H1 (cell line): ENCODE data around the gene CHST9. TPM values are rescaled to one million over a fixed set of nuclear protein-coding genes. Genes with fewer than 3 reads are reported as not detected.

ENCODE experiments used
- FOSL1 ChIP-seq: IDR thresholded peaks from 2 replicates; pipeline ENCODE4 v1.6.1; 2011; ENCODE audit warnings: mild to moderate bottlenecking, low read depth, low read length, moderate library complexity; ENCODE audit not compliant: insufficient read depth
- HDAC2 ChIP-seq, 2 experiments: fragments of 300-600 bp in 1 of 2; sonication (generic) in 1 of 2; IDR thresholded peaks; 2 replicates each; pipeline ENCODE4 v1.6.1; 2011 to 2012; ENCODE audit warnings: low read depth in 2 of 2, low read length in 2 of 2, mild to moderate bottlenecking in 2 of 2, moderate library complexity in 2 of 2, borderline replicate concordance in 1 of 2, inconsistent platforms in 1 of 2
- JUND ChIP-seq: IDR thresholded peaks from 2 replicates; pipeline ENCODE4 v1.6.1; 2011; ENCODE audit warnings: mild to moderate bottlenecking, improper control_type of control experiment, low read length
- MAFK ChIP-seq: IDR thresholded peaks from 2 replicates; pipeline ENCODE4 v1.6.1; 2012; ENCODE audit warnings: low read depth, mild to moderate bottlenecking, improper control_type of control experiment, low read length
- SAP30 ChIP-seq: fragments of 300-600 bp; sonication (generic); IDR thresholded peaks from 2 replicates; pipeline ENCODE4 v1.7.1; 2012; ENCODE audit warnings: low read length, moderate library complexity, mild to moderate bottlenecking, inconsistent platforms; ENCODE audit not compliant: insufficient read depth, insufficient replicate concordance
- SP1 ChIP-seq: IDR thresholded peaks from 2 replicates; pipeline ENCODE4 v1.6.1; 2011; ENCODE audit warnings: low read depth, low read length
- SP2 ChIP-seq: IDR thresholded peaks from 2 replicates; pipeline ENCODE4 v1.6.1; 2012; ENCODE audit warnings: mild to moderate bottlenecking, low read length, inconsistent platforms
- SP4 ChIP-seq: IDR thresholded peaks from 2 replicates; pipeline ENCODE4 v1.6.1; 2012; ENCODE audit warnings: low read length, inconsistent platforms
- polyA plus RNA-seq, 7 experiments: library from polyadenylated mRNA; depleted of rRNA in 3 of 7; stranded (reverse) in 5 of 7; unstranded in 2 of 7; fragments of >200 nt in 5 of 7; fragments of 200-250 nt in 2 of 7; gene quantifications; 1 replicate in 5 of 7; 2 replicates in 1 of 7; 4 replicates in 1 of 7; pipeline versions ENCODE4 v1.2.1 to v1.2.3, GENCODE V29; 2011 to 2013; ENCODE audit warnings: missing spikeins in 2 of 7, mixed read lengths in 2 of 7
- total RNA-seq: library from RNA; stranded (reverse); fragmentation: NEBNext Ultra II Directional; extraction: Animal tissue kit (Norgen Biotek cat#: 25700); gene quantifications from 2 replicates; pipeline ENCODE4 v1.2.1, GENCODE V29; 2021
- TF ChIP-seq, protein P1 (sequence below): fragments of 300-600 bp; sonication (generic); IDR thresholded peaks from 2 replicates; pipeline ENCODE4 v1.7.1; 2012; ENCODE audit warnings: low read length, moderate library complexity, mild to moderate bottlenecking, inconsistent platforms; ENCODE audit not compliant: insufficient replicate concordance
- TF ChIP-seq, protein P2 (sequence below): IDR thresholded peaks from 2 replicates; pipeline ENCODE4 v1.6.1; 2012; ENCODE audit warnings: low read length, inconsistent platforms

CHST9 gene
- total and polyA plus RNA-seq, 2 of the 8 experiments (the other 6 are each of a cell fraction or from before 2014, with no cell fraction given): 3.2 to 24.3 TPM

DNA sequence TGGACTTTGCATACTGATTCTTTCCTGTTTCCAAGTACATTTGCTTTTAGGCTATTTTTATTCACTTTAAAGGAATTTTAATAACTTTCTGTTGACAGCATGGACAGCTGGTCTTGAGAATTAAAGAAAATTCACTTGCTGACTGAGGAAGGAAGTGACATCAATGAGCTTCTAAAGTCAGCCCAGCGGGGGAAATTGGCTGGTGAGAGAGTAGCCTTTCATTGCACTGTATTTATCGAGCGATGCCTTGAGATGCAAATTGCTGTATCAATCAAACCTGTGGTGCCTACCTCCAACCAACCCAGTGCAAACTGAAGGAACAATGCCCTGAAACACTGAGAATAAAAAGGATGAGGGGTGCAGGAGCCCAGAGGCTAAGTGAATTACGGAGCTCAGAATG lies 228.2 kb downstream of the CHST9 start (continued):
- TF ChIP-seq, protein P1, sequence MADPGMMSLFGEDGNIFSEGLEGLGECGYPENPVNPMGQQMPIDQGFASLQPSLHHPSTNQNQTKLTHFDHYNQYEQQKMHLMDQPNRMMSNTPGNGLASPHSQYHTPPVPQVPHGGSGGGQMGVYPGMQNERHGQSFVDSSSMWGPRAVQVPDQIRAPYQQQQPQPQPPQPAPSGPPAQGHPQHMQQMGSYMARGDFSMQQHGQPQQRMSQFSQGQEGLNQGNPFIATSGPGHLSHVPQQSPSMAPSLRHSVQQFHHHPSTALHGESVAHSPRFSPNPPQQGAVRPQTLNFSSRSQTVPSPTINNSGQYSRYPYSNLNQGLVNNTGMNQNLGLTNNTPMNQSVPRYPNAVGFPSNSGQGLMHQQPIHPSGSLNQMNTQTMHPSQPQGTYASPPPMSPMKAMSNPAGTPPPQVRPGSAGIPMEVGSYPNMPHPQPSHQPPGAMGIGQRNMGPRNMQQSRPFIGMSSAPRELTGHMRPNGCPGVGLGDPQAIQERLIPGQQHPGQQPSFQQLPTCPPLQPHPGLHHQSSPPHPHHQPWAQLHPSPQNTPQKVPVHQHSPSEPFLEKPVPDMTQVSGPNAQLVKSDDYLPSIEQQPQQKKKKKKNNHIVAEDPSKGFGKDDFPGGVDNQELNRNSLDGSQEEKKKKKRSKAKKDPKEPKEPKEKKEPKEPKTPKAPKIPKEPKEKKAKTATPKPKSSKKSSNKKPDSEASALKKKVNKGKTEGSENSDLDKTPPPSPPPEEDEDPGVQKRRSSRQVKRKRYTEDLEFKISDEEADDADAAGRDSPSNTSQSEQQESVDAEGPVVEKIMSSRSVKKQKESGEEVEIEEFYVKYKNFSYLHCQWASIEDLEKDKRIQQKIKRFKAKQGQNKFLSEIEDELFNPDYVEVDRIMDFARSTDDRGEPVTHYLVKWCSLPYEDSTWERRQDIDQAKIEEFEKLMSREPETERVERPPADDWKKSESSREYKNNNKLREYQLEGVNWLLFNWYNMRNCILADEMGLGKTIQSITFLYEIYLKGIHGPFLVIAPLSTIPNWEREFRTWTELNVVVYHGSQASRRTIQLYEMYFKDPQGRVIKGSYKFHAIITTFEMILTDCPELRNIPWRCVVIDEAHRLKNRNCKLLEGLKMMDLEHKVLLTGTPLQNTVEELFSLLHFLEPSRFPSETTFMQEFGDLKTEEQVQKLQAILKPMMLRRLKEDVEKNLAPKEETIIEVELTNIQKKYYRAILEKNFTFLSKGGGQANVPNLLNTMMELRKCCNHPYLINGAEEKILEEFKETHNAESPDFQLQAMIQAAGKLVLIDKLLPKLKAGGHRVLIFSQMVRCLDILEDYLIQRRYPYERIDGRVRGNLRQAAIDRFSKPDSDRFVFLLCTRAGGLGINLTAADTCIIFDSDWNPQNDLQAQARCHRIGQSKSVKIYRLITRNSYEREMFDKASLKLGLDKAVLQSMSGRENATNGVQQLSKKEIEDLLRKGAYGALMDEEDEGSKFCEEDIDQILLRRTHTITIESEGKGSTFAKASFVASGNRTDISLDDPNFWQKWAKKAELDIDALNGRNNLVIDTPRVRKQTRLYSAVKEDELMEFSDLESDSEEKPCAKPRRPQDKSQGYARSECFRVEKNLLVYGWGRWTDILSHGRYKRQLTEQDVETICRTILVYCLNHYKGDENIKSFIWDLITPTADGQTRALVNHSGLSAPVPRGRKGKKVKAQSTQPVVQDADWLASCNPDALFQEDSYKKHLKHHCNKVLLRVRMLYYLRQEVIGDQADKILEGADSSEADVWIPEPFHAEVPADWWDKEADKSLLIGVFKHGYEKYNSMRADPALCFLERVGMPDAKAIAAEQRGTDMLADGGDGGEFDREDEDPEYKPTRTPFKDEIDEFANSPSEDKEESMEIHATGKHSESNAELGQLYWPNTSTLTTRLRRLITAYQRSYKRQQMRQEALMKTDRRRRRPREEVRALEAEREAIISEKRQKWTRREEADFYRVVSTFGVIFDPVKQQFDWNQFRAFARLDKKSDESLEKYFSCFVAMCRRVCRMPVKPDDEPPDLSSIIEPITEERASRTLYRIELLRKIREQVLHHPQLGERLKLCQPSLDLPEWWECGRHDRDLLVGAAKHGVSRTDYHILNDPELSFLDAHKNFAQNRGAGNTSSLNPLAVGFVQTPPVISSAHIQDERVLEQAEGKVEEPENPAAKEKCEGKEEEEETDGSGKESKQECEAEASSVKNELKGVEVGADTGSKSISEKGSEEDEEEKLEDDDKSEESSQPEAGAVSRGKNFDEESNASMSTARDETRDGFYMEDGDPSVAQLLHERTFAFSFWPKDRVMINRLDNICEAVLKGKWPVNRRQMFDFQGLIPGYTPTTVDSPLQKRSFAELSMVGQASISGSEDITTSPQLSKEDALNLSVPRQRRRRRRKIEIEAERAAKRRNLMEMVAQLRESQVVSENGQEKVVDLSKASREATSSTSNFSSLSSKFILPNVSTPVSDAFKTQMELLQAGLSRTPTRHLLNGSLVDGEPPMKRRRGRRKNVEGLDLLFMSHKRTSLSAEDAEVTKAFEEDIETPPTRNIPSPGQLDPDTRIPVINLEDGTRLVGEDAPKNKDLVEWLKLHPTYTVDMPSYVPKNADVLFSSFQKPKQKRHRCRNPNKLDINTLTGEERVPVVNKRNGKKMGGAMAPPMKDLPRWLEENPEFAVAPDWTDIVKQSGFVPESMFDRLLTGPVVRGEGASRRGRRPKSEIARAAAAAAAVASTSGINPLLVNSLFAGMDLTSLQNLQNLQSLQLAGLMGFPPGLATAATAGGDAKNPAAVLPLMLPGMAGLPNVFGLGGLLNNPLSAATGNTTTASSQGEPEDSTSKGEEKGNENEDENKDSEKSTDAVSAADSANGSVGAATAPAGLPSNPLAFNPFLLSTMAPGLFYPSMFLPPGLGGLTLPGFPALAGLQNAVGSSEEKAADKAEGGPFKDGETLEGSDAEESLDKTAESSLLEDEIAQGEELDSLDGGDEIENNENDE: no peak
- no peak for TF ChIP-seq MAFK
- TF ChIP-seq, protein P2, sequence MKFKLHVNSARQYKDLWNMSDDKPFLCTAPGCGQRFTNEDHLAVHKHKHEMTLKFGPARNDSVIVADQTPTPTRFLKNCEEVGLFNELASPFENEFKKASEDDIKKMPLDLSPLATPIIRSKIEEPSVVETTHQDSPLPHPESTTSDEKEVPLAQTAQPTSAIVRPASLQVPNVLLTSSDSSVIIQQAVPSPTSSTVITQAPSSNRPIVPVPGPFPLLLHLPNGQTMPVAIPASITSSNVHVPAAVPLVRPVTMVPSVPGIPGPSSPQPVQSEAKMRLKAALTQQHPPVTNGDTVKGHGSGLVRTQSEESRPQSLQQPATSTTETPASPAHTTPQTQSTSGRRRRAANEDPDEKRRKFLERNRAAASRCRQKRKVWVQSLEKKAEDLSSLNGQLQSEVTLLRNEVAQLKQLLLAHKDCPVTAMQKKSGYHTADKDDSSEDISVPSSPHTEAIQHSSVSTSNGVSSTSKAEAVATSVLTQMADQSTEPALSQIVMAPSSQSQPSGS: peak; percentile 76
- no peak for TF ChIP-seq SP2
- no peak for TF ChIP-seq SP4
- TF ChIP-seq JUND: no peak
- TF ChIP-seq SAP30: no peak
- TF ChIP-seq HDAC2 (IDR thresholded peaks at IDR 0.05; ENCODE audit: borderline replicate concordance in 1 of 2, low read depth in 2 of 2, low read length in 2 of 2): 0 out of 4 replicates have a peak, but pooled peaks of 1 of the 2 experiments have one; percentile 30
- no peak for TF ChIP-seq FOSL1
- peak; percentile 51; the same call in 1 of the 2 replicates for TF ChIP-seq SP1
